Activated naive CD8-positive, alpha-beta T cell treated with anti-CD3 and anti-CD28 coated beads for 36 hours (primary cell): Measurements from ENCODE around the gene FAM156B. TPM values are rescaled to one million over a fixed set of nuclear protein-coding genes. Genes with fewer than 3 reads are reported as not detected.
"Not testable (repeated sequence)": the region's sequence is repeated elsewhere in the genome, so short reads cannot be mapped to it uniquely, and the experiment has no call there.

ENCODE experiments used
- DNase-seq: peaks from one replicate; pipeline ENCODE4 v3.0.0; 2021
- H3K27ac Mint-ChIP-seq: one replicate; pipeline ENCODE4 v1.8.0; 2022; ENCODE audit warnings: mild to moderate bottlenecking, moderate library complexity, mixed read lengths
- H3K27me3 Mint-ChIP-seq: one replicate; pipeline ENCODE4 v1.8.0; 2022; ENCODE audit warnings: mild to moderate bottlenecking, mixed read lengths
- H3K36me3 Mint-ChIP-seq: one replicate; pipeline ENCODE4 v1.8.0; 2021; ENCODE audit warnings: mild to moderate bottlenecking, mixed read lengths
- H3K4me1 Mint-ChIP-seq: one replicate; pipeline ENCODE4 v1.8.0; 2021; ENCODE audit warnings: mixed read lengths
- H3K4me3 Mint-ChIP-seq: one replicate; pipeline ENCODE4 v1.8.0; 2022; ENCODE audit warnings: mild to moderate bottlenecking, moderate library complexity, mixed read lengths
- H3K9me3 Mint-ChIP-seq: one replicate; pipeline ENCODE4 v1.8.0; 2022; ENCODE audit warnings: mixed read lengths
- total RNA-seq, 2 experiments: library from RNA; stranded (reverse); gene quantifications; one replicate each; pipeline ENCODE4 v1.2.3, GENCODE V29; 2021

Gene FAM156B, protein sequence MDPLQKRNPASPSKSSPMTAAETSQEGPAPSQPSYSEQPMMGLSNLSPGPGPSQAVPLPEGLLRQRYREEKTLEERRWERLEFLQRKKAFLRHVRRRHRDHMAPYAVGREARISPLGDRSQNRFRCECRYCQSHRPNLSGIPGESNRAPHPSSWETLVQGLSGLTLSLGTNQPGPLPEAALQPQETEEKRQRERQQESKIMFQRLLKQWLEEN
- 10 to 100 TPM; 15.8 to 17.0 TPM for total RNA-seq

DNA sequence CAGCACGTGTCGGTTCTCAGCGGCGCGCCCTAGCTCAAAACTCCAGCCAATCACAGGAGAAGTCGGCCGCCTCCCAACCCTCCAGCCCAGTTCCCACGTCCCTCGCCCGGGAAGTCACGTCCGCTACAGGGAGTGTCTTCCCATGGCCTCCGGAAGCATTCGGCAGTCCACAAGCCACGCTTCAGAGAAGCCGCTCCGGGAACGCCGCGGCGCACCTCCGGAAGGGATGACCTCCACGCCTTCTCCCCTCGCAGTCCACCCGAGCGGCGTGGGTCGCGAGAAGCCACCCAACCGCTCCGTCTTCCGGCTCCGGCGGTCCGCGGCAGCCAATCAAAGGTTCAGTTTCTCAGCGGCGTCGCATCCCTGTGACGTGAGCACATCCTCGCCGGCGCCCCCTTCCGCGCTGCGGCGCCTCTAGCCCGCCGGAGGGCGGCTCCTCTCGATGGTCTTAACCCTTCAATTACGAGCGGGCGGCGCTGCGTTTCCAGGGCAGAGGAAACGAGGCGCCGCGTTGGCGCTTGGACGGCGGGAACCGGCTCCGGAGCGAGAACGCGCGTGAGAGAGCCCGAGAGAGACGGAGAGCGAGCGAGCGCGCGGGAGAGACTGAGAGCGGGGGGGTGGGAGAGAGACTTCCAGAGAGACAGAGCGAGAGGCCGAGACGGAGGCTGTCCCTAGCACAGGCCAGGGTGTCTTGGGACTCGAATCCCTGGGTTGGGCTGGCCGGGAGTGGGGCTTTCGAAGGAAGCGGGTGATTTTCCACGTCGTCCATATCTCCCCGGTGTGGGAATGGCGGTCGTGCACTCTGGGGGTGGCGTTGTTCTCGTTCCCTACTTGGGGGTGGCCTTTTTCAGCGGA is at the start of gene FAM156B:
TSS of gene FAM156B (plus strand) at position 476 of the 855 bp plus-strand sequence. CDS start 9,896 bp downstream, outside the sequence.
- not testable (repeated sequence) for H3K27ac Mint-ChIP-seq, H3K36me3 Mint-ChIP-seq, H3K4me3 Mint-ChIP-seq, H3K4me1 Mint-ChIP-seq, DNase-seq, H3K9me3 Mint-ChIP-seq, H3K27me3 Mint-ChIP-seq

DNA sequence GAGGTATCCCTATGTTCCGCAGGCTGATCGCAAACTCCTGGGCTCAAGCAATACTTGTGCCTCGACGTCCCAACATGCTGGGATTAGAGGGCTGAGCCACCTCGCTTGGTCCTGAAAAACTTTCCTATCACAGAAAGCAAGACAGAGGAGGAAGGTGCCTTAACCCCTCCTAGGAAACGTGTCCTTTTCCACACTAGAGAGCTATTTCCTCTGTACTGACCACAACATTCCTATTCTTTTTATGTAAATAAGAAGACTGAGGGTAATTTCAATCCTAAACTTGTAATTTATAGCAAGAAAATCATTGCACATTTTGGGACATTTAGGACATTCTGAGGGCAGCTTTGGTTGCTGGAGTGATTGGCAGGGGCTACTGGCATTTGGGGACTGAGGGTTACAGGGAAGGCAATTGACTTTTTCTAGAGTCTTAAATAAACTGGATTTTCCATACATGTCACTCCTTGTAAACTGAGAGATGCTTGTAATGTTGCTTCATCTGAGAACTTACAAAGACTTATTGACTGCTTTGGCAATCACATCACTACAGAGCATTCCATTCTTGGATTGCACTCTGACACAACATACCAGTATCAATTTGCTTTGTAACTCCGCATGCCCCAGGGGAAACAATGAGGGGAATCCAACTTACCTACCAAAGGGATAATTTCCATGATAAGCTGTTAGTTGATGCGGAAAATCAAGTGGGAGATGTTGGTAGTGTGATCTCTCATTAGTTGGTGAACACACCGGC is 44.8 kb upstream of the FAM156B start:
- Mint-ChIP-seq H3K36me3 (no peaks in the 10 kb centered on the region), H3K4me1 (no peaks in the 10 kb centered on the region), H3K4me3 (no peak overlapping the region), H3K27me3 (peaks cover 13% of the 10 kb centered on the region), H3K9me3 (no peaks in the 10 kb centered on the region), H3K27ac (no peak overlapping the region)
- DNase-seq: no peak

DNA sequence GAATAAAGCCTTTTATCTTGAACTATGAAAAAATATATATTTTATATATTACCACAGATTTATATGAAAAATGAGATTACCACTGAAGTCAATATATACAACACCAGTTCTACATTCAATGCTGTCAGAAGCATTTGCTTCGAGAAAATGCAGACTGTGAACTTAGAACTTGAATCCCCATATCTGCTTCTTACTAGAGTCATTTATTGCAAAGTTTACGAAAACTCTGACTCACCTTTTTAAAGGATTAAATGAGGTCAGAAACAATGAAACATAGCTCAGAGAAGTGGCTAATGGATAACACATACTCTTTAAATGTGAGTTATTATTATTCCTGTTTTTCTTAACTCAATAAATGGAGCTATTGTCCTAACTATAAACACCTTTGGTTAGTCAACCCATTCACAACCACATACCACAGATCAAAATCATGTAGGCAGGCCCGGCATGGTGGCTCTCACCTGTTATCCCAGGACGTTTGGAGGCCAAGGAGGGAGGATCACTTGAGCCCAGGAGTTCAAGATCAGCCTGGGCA is 40.1 kb upstream of the FAM156B start:
- H3K27ac Mint-ChIP-seq, H3K4me3 Mint-ChIP-seq, H3K9me3 Mint-ChIP-seq, H3K4me1 Mint-ChIP-seq, DNase-seq, H3K27me3 Mint-ChIP-seq, H3K36me3 Mint-ChIP-seq: not testable (repeated sequence)

DNA sequence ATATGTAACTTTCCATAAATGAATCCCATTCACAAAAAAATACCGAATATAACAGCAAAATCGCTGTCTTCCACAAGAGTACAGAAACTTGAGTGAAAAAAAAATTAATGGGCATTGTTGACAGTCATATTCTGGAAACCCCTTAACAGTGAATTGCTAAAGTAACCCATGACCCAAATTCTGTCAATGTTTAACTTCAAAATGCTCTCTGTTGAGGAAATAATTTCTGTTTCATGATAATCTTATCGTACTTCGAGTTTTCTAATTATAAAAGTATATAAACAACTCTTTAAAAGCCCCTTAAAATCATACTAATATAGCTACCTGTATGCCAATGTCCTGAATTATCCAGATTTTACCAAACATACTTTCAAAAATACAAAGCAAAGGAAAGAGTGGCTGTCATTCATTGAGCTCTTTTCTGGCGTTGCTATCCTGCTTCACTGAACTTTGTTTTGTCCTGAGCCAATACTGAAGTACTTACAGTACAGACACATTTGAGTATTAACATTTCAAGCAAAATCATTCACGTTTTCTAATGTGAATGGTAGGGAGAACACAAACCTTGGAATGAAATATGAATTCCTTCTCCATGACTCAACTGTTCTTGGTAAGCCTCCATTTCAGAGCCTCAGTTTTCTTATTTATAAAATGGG is 31.7 kb upstream of the FAM156B start:
- Mint-ChIP-seq H3K27ac (no peak overlapping the region), H3K4me1 (no peaks in the 10 kb centered on the region), H3K36me3 (no peaks in the 10 kb centered on the region), H3K9me3 (no peaks in the 10 kb centered on the region), H3K27me3 (no peaks in the 10 kb centered on the region), H3K4me3 (no peak overlapping the region)
- DNase-seq: no peak

DNA sequence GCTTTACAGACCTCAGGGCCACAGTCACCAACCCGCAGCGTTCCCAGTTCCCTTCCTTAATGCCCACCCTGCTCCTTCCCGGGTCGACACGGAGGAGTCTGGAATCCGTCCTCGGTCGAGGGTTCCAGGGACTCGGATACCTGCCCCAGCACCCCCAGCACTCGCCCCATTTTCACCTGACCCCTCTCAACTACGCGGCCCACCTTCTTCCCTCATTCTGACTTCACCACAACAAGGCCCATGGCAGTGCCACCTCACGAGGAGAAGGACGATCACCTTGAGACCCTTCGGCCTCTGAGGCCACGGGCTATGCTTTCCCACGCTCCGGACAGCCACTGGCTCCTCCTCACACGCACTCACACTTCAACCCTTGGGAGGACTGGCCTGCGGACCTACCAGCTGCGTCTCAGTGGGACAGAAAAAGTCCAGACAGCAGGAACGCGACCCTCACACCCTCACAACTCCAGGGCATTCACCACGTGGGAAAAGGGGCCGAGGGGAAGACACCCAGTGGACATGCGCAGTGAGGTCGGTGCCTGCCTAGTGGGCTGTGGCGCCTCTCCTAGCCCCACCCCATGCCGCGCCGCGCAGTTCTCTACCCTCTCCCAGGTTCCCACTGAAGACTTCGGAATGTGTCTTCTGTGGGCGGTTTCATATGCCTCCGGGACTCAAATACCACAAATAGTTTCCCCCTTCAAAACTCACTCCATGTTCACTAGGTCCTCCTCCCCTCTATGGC is 29.4 kb upstream of the FAM156B start, which contains the start of gene XAGE3:
TSS of gene XAGE3 (minus strand) at position 474 of the 739 bp plus-strand sequence. CDS start 950 bp downstream, outside the sequence.
- H3K4me3 Mint-ChIP-seq: no peak within 1 kb of the TSS
- no peaks in the 10 kb centered on the region for H3K9me3 Mint-ChIP-seq
- no peak within 1 kb of the TSS for H3K27ac Mint-ChIP-seq
- no peaks in the 10 kb centered on the region for H3K27me3 Mint-ChIP-seq
- H3K4me1 Mint-ChIP-seq: no peaks in the 10 kb centered on the region
- no peaks in the 10 kb centered on the region for H3K36me3 Mint-ChIP-seq
- no peak for DNase-seq

DNA sequence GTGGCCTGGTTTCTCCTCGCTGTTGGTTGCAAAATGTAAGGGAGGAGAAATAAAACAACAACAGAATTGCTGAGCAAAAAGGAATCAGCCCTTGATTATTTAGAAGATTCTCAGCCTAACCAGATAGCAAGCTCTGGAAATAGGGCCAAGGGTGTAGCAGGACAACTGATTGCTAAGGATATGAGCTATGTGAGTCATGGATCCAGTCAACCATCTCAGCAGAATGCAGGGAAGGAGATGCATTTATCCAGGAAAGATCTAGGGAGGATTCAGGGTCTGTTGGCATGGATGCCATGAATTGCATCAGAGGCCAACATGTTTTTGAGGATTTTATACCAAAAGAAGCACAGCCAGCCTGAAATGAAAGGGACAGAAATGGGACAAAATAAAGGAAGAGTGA is 27.1 kb upstream of the FAM156B start:
- Mint-ChIP-seq H3K27ac (no peak overlapping the region), H3K9me3 (no peaks in the 10 kb centered on the region), H3K4me1 (no peaks in the 10 kb centered on the region), H3K27me3 (peaks cover 4% of the 10 kb centered on the region), H3K4me3 (no peak overlapping the region), H3K36me3 (no peaks in the 10 kb centered on the region)
- no peak for DNase-seq

DNA sequence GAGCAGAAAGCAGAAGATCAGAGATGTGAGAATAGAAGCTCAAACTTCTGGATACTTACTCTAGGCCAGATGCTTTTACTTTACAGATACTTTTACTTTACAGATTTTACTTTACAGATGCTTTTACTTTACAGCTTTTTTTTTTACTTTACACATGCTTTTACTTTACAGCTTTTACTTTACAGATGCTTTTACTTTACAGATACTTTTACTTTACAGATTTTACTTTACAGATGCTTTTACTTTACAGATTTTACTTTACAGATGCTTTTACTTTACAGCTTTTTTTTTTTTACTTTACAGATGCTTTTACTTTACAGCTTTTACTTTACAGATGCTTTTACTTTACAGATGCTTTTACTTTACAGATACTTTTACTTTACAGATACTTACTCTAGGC is 23.3 kb upstream of the FAM156B start:
- not testable (repeated sequence) for H3K4me1 Mint-ChIP-seq, H3K36me3 Mint-ChIP-seq, H3K27ac Mint-ChIP-seq, H3K27me3 Mint-ChIP-seq, DNase-seq, H3K4me3 Mint-ChIP-seq, H3K9me3 Mint-ChIP-seq

DNA sequence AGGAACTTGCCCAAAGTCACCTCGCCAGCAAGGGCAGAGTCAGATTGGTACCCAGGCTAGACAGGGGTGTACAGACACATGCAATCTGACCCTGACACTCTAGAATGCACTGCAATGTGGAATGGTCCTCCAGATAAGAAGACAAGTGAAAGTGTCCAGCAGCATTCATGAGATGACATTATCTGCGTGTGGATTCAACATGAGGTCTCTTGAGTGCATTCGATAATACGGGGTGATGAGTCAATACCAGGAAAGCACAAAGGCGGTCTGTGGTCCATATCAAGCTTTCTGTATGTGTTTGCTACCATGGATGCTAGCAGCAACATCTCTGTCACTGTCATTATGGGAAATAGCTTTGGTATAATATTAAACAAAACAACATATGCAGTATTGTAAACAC is 22.5 kb upstream of the FAM156B start:
- H3K4me3 Mint-ChIP-seq: no peak overlapping the region
- H3K27ac Mint-ChIP-seq: no peak overlapping the region
- H3K36me3 Mint-ChIP-seq: no peaks in the 10 kb centered on the region
- no peaks in the 10 kb centered on the region for H3K9me3 Mint-ChIP-seq
- DNase-seq: no peak
- H3K4me1 Mint-ChIP-seq: no peaks in the 10 kb centered on the region
- H3K27me3 Mint-ChIP-seq: peaks cover 8% of the 10 kb centered on the region

DNA sequence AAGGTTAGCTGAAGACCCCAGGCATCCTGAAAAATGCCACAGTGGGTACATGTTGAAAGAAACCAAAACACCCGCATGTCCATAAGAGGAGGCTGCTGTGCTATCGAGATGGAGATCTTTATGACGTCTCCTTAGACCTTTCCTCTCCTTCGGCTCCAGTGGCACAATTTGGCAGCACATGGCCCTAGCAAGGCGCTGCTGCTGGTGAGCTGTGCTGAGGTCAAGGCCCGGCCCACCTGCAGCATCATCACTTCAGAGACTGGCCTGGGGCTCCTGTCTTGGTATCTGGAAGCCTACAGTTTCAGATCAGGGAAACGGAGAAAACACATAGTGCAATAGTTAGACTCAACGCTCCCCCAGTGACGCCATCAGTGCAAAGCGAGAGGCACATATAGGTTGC is 21.7 kb upstream of the FAM156B start:
- H3K36me3 Mint-ChIP-seq, H3K27ac Mint-ChIP-seq, H3K9me3 Mint-ChIP-seq, H3K27me3 Mint-ChIP-seq, H3K4me1 Mint-ChIP-seq, H3K4me3 Mint-ChIP-seq, DNase-seq: not testable (repeated sequence)

DNA sequence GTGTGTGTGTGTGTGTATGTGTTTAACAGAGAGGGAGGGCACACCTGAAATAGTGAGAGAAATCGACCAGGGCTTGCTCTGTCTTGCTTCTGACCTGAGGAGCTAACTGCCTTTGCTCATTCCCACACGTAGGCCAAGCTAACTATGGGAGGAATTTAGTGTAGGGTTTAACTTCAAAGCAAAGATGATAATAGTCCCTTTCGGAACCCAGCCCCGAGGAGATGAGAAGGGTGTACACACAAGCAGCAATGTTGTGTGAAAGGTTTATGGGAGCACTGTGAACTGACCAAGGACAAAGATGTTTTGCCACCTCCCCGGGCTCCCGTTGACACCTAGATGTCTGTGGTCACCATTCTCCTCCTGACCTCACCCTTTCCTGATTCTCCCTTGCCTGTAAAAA is 20.7 kb upstream of the FAM156B start:
- not testable (repeated sequence) for H3K27ac Mint-ChIP-seq, H3K4me1 Mint-ChIP-seq, H3K4me3 Mint-ChIP-seq, H3K9me3 Mint-ChIP-seq, H3K27me3 Mint-ChIP-seq, DNase-seq, H3K36me3 Mint-ChIP-seq

DNA sequence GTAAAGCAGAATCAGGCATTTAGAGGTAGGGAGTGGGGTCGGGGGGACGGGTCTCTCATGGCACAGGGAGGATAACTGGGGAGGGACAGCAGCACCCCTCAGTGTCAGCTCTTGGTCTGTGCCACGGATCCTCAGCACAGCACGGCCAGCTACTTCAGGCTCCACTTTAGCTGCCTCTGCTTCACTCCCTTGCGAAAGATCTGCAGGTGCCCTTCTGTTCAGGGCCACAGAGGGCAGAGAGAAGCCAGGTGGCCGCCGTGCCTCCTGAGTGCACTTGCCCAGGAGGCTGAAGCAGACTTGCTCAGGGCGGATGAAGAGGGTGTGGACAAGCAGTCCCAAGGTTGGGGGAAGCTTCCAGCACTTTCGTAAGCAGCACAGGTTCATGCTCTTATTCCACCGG is 9.7 kb upstream of the FAM156B start:
- H3K27me3 Mint-ChIP-seq: not testable (repeated sequence)

DNA sequence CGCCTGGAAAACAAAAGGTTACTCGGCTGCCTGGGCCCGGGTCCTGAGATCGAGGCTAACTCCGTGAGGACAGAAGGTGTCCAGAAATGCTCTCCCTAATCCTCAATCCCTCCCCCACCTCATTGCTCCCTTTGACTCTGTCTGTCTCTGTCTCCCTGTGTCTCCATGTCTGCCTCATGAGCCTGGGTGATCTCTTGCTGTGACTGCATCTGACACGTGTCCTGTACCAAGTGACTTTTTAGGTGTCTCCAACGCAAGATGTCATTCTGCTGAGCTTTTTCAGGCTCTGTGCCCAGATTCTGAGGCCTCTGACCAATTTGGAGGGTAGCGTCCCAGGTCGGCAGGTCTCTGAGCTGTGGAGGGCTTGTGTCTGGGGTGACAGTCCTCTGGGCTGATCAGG is 9.0 kb upstream of the FAM156B start:
- H3K36me3 Mint-ChIP-seq, H3K4me3 Mint-ChIP-seq, H3K27ac Mint-ChIP-seq, H3K4me1 Mint-ChIP-seq, H3K9me3 Mint-ChIP-seq, DNase-seq, H3K27me3 Mint-ChIP-seq: not testable (repeated sequence)

More for the DNA sequence above, 9.7 kb upstream of the FAM156B start:
- H3K4me1 Mint-ChIP-seq, H3K4me3 Mint-ChIP-seq, DNase-seq, H3K9me3 Mint-ChIP-seq, H3K36me3 Mint-ChIP-seq, H3K27ac Mint-ChIP-seq: not testable (repeated sequence)

DNA sequence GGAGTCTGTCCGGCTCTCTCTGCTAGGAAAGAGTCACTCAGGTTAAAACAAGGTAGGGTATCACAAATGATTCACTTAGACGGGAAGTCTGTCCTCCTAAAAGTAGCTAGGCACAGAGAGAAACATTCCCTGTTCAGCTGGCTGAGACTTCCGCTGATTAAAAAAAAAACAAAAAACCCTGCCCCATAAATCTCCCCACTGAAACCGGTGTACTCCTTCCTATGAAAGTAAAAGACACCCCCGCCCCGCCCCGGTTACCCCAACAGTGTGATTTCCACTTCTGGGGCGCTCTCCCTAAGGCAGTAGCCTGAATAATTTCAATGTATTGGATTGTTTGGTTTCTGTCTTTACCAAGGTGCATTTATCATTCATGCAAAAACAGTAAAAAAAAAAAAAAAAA is 692 bp upstream of the FAM156B start:
- H3K27me3 Mint-ChIP-seq, H3K4me1 Mint-ChIP-seq: not testable (repeated sequence)

DNA sequence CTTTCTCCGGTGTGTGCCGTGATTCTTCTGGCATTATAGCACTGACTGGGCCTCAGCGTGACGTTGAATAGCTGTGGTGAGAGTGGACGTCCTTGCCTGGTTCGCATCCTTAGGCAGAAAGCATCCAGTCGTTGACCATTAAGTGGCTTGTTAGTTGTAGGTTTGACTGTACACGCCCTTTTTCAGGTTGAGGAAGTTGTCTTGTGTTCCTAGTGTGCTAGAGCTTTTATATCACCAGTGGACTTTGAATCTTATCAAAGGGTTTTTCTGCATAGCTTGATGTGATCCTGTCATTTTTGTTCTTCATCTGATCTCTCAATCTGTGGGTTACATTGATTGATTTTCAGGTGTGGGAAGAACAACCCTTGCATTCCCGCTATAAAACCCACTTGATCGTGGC is 8.4 kb downstream of the FAM156B start:
- not testable (repeated sequence) for H3K4me3 Mint-ChIP-seq, H3K27me3 Mint-ChIP-seq, H3K9me3 Mint-ChIP-seq, H3K27ac Mint-ChIP-seq, DNase-seq, H3K4me1 Mint-ChIP-seq, H3K36me3 Mint-ChIP-seq

More for the DNA sequence above, 692 bp upstream of the FAM156B start:
- DNase-seq, H3K36me3 Mint-ChIP-seq, H3K27ac Mint-ChIP-seq, H3K4me3 Mint-ChIP-seq, H3K9me3 Mint-ChIP-seq: not testable (repeated sequence)
